Limb (tissue), 2 donors: Measurements from ENCODE around the gene PRTN3.

Experiments used
- DNase-seq, 2 donors: peaks; one replicate each; pipeline ENCODE4 v3.0.0-alpha.2; 2016; ENCODE audit errors: extremely low spot score in 2 of 2

Gene PRTN3, protein sequence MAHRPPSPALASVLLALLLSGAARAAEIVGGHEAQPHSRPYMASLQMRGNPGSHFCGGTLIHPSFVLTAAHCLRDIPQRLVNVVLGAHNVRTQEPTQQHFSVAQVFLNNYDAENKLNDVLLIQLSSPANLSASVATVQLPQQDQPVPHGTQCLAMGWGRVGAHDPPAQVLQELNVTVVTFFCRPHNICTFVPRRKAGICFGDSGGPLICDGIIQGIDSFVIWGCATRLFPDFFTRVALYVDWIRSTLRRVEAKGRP

DNA sequence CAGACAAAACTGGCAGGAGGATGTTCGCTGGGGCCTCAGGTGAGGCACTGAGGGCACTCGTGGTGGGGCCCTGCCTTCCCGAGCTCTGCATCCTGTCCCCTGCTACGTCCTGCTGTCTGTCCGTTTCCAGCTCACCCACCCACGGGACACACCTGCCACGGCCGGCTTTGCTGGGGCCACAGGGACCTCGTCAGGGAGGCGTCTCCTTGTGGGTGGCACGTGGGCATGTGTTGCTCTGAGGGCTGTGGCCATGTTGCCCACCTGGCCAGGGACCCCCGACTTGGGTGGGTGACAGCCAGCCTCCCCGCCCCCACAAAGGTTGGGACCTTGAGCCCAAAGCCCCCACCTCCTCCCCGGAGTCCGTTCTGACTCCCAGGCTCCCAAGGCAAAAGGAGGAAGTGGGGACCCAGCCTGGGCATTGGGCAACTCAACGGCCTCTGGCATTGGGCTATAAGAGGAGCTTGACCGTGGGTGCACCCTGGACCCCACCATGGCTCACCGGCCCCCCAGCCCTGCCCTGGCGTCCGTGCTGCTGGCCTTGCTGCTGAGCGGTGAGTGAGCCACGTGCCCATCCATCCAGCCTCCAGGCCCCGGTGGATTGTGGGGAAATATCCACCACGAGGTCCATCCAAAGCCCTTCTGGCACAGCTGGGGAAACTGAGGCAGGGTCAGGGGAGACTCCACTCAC lies at the start of gene PRTN3:
PRTN3 (plus strand) TSS at position 481 of the 688 bp plus-strand sequence; CDS start at position 491, 10 bp downstream.
- no peak for DNase-seq

DNA sequence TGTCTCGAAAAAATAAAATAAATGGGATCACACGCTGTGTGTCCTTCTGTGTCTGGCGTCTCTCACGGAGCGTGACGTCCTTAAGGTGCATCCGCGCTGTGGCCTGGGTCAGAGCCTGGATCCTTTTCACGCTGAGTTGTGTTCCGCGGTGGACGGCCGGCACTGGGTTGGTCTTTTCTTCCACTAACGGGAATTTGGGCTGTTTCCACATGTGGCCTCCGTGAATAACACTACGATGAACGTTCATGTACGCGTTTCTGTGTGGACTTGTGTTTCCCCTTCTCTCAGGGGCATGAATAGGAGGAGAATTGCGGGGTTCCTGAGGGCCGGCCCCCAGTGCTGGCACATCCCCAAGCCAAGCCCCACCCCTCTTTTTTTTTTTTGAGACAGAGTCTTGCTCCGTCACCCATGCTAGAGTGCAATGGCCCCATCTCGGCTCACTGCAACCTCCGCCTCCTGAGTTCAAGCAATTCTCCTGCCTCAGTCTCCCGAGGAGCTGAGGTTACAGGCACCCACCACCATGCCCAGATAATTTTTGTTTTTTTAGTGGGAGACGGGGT lies 49.7 kb upstream of the PRTN3 start:
- DNase-seq: no peak

DNA sequence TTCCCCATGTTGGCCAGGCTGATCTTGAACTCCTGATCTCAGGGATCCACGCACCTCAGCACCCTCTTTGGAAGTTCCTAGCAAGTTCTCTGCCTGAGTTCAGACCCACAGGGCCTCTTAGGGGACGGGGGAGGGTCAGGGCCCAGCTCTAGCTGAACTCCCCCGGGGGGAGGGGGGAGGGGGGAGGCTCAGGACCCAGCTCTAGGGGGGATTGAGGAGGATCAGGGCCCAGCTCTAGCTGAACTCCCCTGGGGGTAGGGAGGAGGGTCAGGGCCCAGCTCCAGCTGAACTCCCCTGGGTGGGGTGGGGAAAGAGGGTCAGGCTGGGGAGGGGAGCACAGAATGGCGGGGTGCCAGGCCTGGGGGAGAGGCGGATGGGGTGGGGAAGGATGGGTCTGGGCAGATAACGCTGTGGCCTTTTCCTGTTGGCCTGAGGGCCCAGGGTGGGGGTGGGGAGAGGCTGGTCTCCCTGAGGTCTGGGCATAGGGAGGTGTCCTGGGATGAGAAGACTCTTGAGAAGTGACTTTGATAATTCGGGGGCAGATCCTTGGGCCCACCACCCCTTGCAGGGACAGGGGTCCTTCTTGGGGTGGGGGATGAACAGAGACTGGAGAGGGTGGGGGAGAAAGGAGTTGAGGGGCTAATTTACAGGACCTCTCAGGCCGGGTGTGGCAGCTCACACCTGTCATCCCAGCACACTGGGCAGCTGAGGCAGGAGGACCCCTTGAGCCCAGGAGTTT lies 49.1 kb upstream of the PRTN3 start:
- no peak for DNase-seq

DNA sequence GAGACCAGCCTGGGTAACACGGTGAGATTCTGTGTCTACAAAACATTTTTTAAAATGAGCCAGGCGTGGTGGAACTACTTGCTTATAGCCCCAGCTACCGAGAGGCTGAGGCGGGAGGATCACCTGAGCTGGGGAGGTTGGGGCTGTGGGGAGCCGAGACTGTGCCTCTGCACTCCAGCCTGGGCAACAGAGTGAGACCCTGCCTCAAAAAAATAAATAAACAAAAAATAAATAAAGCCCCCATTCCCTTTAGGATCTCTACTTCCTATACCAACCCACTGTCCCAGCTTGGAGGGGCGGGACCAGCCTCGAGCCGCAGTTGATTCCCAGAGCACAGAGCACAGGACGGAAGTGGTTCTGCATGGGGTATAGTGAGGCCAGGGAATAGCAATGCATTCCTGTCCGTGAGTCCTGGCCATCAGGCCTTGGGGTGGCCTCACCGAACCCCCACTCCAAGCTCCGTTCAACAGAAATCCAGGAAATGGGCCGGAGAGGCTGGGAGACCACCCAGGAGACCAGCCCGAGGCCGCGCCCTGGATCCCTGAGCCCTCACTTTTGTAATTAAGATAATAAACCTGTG lies 48.4 kb upstream of the PRTN3 start:
- no peak for DNase-seq

- DNase-seq: peak in 1 of 2 donors; percentile 27
Observed at GRCh38 chr19:793806-794205, 47.0 kb upstream of the PRTN3 start.

- DNase-seq: peak in 1 of 2 donors; percentile 48
Observed at GRCh38 chr19:795073-795611, 45.7 kb upstream of the PRTN3 start.

GRCh38 chr19:795691-796581 lies 44.9 kb upstream of the PRTN3 start:
- peak in 1 of 2 donors; percentile 40 for DNase-seq

GRCh38 chr19:796692-797527 lies 43.9 kb upstream of the PRTN3 start, which contains the start of gene PTBP1:
TSS of gene PTBP1 (plus strand) at chr19:797452. CDS start at chr19:797498, 46 bp downstream.
- peak; percentile 99 to 100 for DNase-seq

DNA sequence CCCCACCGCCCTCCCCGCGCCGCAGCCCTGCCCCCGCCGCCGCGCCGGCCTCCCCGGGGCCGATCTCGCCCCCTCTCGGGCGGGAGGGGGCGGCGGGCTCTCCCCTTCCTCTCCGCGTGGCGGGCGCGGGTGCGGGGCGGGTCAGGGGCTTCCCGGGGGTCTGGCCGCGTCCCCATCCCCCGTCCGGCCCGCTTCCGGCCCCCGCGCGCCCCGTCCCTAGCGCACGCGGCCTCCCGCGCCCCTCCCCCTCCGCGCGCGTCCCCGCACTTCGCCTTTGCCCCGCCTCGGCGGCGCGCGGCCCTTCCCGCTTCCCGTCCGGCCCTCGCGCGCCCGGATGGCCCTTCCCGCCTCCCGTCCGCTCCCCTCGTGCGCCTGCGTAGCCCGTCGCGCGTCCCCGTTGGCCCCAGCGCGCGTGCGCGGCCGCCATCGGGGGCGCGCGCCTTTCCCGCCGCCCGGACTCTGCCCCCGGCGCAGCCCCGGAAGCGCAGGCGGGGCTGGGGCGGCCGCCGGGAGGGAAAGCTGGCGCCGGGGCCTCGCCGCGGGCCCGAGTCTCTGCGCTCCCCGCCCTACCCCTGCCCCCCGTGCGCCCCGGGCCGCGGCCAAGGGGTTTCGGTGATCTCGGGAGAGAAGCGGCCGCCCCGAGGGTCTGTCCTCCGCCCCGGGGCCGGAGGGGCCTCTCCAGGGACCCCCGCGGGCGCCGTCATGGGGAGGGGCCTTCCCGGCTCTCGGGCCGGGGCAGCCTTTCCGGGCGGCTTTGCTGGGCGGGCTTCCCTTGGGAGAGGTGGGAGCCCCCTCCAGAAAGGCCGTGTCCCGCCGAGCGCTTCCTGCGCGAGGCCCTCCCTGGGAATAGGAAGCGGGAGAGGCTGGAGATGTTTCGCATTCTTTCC lies 43.0 kb upstream of the PRTN3 start:
- DNase-seq: peak; percentile 93

DNA sequence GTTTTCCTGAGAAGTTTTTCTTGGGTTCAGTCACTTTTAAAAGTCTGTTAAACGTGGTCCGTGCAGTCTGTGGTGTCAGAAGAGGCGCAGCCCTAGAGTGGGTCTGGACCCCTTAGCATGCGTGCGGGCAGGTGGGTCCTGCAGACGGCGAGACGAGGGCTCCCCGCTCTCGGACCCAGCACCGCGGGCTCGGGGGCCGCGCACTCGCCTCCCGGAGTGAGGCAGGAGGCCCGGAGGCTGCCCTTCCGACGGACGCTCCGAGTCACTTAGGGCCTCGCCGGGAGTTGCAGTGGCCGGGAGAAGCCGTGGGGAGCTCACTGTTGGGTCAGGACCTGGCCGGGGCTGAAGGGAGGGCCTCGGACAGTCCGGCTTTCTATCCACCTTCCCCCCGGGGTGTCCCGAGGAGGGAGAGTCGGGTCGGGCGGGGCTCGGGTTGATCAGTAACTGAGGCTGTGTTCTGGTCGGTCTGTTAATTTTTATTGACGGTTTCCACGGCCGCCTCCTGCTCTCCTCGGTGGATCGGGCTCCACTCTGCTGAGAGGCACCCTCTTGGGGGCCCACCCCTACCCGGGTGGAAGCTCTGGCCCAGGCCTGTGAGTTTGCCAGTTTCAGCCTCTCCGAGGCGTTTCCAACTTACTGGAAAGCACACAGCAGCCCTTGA lies 42.3 kb upstream of the PRTN3 start:
- DNase-seq: no peak

DNA sequence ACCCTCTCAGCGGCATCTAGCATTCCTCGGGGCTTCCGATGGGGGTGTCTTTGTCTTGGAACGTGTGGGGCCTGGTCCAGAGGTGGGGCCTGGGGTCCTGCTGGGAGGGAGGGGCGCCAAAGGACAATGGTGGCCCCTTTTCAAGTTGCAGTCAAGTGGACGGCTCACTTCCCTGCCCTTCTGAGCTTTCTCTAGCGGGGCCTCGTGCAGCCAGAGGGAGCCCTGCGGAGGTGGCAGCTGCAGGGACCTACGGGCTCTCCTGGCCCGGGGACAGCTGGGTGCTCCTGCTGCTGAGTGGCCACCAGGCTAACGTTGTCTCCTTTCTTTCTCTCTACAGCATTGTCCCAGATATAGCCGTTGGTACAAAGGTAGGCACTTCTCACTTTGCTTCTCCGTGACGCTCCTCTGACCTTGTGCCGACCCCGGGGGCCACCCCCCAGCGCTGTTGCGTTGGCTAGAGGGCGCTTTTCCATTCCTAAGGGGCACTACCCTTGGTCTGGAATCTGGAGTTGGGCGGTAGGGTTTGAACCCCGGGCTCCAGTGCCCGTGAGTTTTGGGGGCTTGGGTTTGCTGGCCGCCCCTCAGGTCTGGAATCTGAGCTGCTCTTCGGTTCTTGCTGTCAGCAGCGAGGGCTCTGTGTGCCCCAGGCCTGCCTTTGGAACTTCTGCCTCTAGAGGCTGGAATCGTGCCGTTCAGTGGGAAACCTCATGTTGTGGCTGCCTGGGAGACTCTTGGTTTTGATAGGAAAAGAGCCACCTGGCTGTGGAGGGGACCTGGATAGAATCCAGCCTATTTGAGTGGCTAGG lies 41.5 kb upstream of the PRTN3 start:
- no peak for DNase-seq

DNA sequence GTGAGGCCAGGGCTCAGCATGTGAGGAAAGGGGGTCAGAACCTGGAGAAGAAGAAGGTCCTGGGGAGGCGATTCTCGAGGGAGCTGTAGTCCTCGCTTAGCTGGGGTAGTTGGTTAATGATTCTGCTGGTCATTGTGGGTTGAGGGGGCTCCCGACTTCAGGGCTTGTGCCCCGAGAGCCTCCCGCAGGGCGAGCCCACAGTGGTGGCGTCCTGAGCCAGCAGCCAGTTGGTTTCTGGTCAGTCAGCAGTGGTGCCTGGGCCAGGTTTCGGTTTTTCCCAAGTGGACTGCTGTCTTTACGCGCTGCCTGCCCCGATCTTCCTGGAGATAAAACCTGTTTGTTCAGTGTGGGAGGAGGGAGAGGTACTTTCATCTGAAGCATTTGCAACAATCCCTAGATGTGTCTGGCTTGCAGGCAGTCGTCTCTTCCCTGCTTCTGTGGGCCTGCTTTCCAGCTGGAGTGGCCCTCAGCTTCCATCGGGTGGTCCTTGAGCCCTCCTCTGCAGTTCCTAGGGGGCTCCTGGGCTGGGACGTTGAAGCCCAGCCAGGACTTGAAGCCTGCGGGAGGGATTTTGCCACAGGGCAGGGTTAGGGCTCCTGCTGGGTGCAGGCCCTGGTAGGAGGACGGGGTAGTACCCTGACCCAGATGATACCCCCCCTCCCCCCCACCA lies 40.3 kb upstream of the PRTN3 start:
- DNase-seq: no peak

GRCh38 chr19:801030-801860 lies 39.6 kb upstream of the PRTN3 start:
- peak in 1 of 2 donors; percentile 50 for DNase-seq

DNA sequence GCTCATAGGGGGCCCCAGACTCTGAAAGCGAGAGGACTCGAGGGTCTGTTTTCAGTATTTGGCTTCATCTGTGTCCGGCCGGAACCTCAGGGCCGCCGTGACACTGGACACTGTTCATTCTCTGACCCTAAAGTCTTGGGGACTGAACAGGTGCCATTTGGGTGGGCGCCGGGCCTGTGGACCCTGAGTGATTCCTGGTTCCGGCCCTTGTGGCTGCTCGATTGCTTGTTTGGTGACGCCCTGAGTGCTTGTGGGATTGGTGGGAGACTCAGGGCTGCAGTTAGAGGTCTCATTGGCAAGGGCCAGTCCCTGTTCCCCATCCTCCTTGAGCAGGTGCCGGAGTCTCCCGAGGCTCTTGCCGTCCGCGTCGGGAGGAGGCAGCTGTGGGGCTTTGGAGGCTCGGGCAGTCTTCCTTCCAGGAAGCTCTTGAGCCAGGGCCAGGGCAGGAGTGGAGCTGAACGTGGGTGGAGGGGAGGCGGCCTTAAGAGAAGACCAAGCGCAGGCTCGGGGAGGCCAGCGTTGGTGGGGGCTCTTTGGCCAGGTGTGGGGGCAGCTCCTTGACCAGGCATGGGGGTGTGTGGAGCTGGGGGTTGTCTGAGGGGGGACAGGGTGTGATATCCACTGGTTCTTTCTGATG lies 38.8 kb upstream of the PRTN3 start:
- peak in 1 of 2 donors; percentile 51 for DNase-seq

GRCh38 chr19:802498-803098 lies 38.2 kb upstream of the PRTN3 start:
- DNase-seq: peak in 1 of 2 donors; percentile 60
